AG09319 (cell line): ENCODE results near the gene PRTFDC1.

Experiments
- DNase-seq: peaks from one replicate; pipeline ENCODE4 v3.0.0-alpha.2; 2010; ENCODE audit warnings: low read depth; ENCODE audit errors: extremely low read depth
- CTCF ChIP-seq: IDR thresholded peaks from 2 replicates; pipeline ENCODE4 v1.5.1; 2011; ENCODE audit warnings: low read depth, mild to moderate bottlenecking, inconsistent platforms, low read length, moderate library complexity

Gene PRTFDC1

GRCh38 chr10:24952143-24952706, at the start of gene PRTFDC1:
TSS of gene PRTFDC1 (minus strand) at chr10:24952606. CDS start at chr10:24952575, 31 bp downstream.
- no peak for DNase-seq
- TF ChIP-seq CTCF, result peak; percentile 33

- no peak for DNase-seq
- no peak for TF ChIP-seq CTCF
Observed at GRCh38 chr10:24998044-24998443, 45.6 kb upstream of the PRTFDC1 start.

GRCh38 chr10:24995072-24995471, 42.7 kb upstream of the PRTFDC1 start:
- no peak for TF ChIP-seq CTCF

GRCh38 chr10:24993237-24993958, 41.0 kb upstream of the PRTFDC1 start:
- TF ChIP-seq CTCF, result no peak
- no peak for DNase-seq

More at GRCh38 chr10:24995072-24995471, 42.7 kb upstream of the PRTFDC1 start:
- no peak for DNase-seq

GRCh38 chr10:24992512-24993133, 40.2 kb upstream of the PRTFDC1 start:
- TF ChIP-seq CTCF, result no peak

GRCh38 chr10:24991298-24991697, 38.9 kb upstream of the PRTFDC1 start:
- DNase-seq, result no peak
- TF ChIP-seq CTCF, result no peak

More at GRCh38 chr10:24992512-24993133, 40.2 kb upstream of the PRTFDC1 start:
- no peak for DNase-seq

- peak; percentile 8 for TF ChIP-seq CTCF
- DNase-seq, result no peak
Observed at GRCh38 chr10:24989867-24990266, 37.5 kb upstream of the PRTFDC1 start.
